ENCODE measurements around the gene GPS1. TPM values are rescaled to one million over a fixed set of nuclear protein-coding genes. Genes with fewer than 3 reads are reported as not detected.

Gene GPS1
- total and polyA plus RNA-seq, 11 donors = 76.7 to 151 (median 85.0) TPM

- Histone ChIP-seq H3K27ac (peak overlapping the region in 3 of 12 donors; percentile 50 to 92 (median 54)), H3K4me3 (peak overlapping the region in 1 of 12 donors; percentile 54), H3K27me3 (no peaks in the 10 kb centered on the region), H3K4me1 (peaks cover 0 to 40% (median 20%) of the 10 kb centered on the region in 12 donors), H3K9me3 (no peaks in the 10 kb centered on the region), H3K36me3 (no peaks in the 10 kb centered on the region)
- WGBS, 4 donors = 88 to 94% (median 91%) methylated on average over 11 to 13 of the region's 13 CpGs
- intact Hi-C loops (cut with DNase I) = loop anchor here in 1 of 10 donors (10.0 kb wide), 1 partner anchor 71 kb away; the partner anchor contains the start of genes DCXR and RAC3
- peak in 1 of 5 donors; percentile 64 for DNase-seq
- TF ChIP-seq CTCF (IDR thresholded peaks at IDR 0.05) = no peak
- TF ChIP-seq POLR2A (IDR thresholded peaks at IDR 0.05) = no peak
- no peak for ATAC-seq
Measured at GRCh38 chr17:82105417-82105881, 53.8 kb downstream of the GPS1 start.

- intact Hi-C loops (cut with DNase I) = loop anchor here in 1 of 10 donors (10.0 kb wide), 1 partner anchor 71 kb away; the partner anchor contains the start of genes DCXR and RAC3
- DNase-seq (peak in 2 of 5 donors; percentile 67 to 77), ATAC-seq (peak; percentile 12 to 51 (median 49))
- Histone ChIP-seq H3K4me3 (peak overlapping the region in 8 of 12 donors; percentile 14 to 54 (median 24)), H3K36me3 (no peaks in the 10 kb centered on the region), H3K27me3 (no peaks in the 10 kb centered on the region), H3K27ac (peak overlapping the region; percentile 6 to 92 (median 52)), H3K9me3 (no peaks in the 10 kb centered on the region), H3K4me1 (peaks cover 0 to 37% (median 20%) of the 10 kb centered on the region in 12 donors)
- no peak for TF ChIP-seq POLR2A (IDR thresholded peaks at IDR 0.05)
- TF ChIP-seq CTCF (IDR thresholded peaks at IDR 0.05) = peak in 2 of 12 donors; percentile 10 to 27
- WGBS, 4 donors = 39 to 48% (median 46%) methylated on average over 18 to 24 of the region's 24 CpGs
Measured at GRCh38 chr17:82105882-82106687, 54.4 kb downstream of the GPS1 start.

GRCh38 chr17:82106688-82107305 lies 55.1 kb downstream of the GPS1 start:
- 37 to 57% (median 52%) methylated on average over 4 to 9 of the region's 9 CpGs for WGBS, 4 donors
- H3K4me1 ChIP-seq = peaks cover 0 to 30% (median 20%) of the 10 kb centered on the region in 12 donors
- DNase-seq (peak in 1 of 5 donors; percentile 57), ATAC-seq (no peak)
- no peaks in the 10 kb centered on the region for H3K36me3 ChIP-seq
- TF ChIP-seq CTCF (IDR thresholded peaks at IDR 0.05) (no peak), POLR2A (IDR thresholded peaks at IDR 0.05) (no peak)
- H3K4me3 ChIP-seq = peak overlapping the region in 8 of 12 donors; percentile 14 to 54 (median 24)
- H3K27ac ChIP-seq = peak overlapping the region; percentile 6 to 92 (median 52)
- H3K9me3 ChIP-seq = no peaks in the 10 kb centered on the region
- intact Hi-C loops (cut with DNase I) = loop anchor here in 1 of 10 donors (10.0 kb wide), 1 partner anchor 72 kb away; the partner anchor contains the start of genes DCXR and RAC3
- no peaks in the 10 kb centered on the region for H3K27me3 ChIP-seq

Other genes with a start within 250 kb of the GPS1 start
- gene GCGR, start 247.7 kb upstream of the GPS1 start, total RNA-seq = not detected
- not detected for gene GCGR, start 247.7 kb upstream of the GPS1 start, polyA plus RNA-seq
- 100 to 1,000 TPM in 5 of 9 donors, 10 to 100 TPM in 4; 74.8 to 134 (median 102) TPM for gene MCRIP1, start 218.6 kb upstream of the GPS1 start, total RNA-seq
- 100 to 1,000 TPM; 159 to 266 TPM for gene MCRIP1, start 218.6 kb upstream of the GPS1 start, polyA plus RNA-seq
- not detected for gene PPP1R27, start 216.8 kb upstream of the GPS1 start, total RNA-seq
- not detected for gene PPP1R27, start 216.8 kb upstream of the GPS1 start, polyA plus RNA-seq
- gene P4HB, start 191.4 kb upstream of the GPS1 start, total RNA-seq = 100 to 1,000 TPM; 280 to 763 (median 374) TPM
- gene P4HB, start 191.4 kb upstream of the GPS1 start, polyA plus RNA-seq = 100 to 1,000 TPM; 246 to 584 TPM
- gene ARHGDIA, start 180.6 kb upstream of the GPS1 start, total RNA-seq = 100 to 1,000 TPM in 6 of 9 donors, 10 to 100 TPM in 3; 81.4 to 268 (median 152) TPM
- 100 to 1,000 TPM in 1 of 2 donors, 10 to 100 TPM in 1; 81.7 to 296 TPM for gene ARHGDIA, start 180.6 kb upstream of the GPS1 start, polyA plus RNA-seq
- gene ALYREF, start 160.3 kb upstream of the GPS1 start, total RNA-seq = 10 to 100 TPM; 25.1 to 39.9 (median 32.4) TPM
- 10 to 100 TPM in 1 of 2 donors, 1 to 10 TPM in 1; 9.8 to 50.5 TPM for gene ALYREF, start 160.3 kb upstream of the GPS1 start, polyA plus RNA-seq
- 100 to 1,000 TPM; 118 to 255 (median 143) TPM for gene ANAPC11, start 160.2 kb upstream of the GPS1 start, total RNA-seq
- 100 to 1,000 TPM; 283 to 329 TPM for gene ANAPC11, start 160.2 kb upstream of the GPS1 start, polyA plus RNA-seq
- 1 to 10 TPM in 1 of 9 donors, under 1 TPM in 7, not detected in 1; 0.13 to 1.2 (median 0.50) TPM for gene NPB, start 149.7 kb upstream of the GPS1 start, total RNA-seq
- under 1 TPM; 0.29 to 0.61 TPM for gene NPB, start 149.7 kb upstream of the GPS1 start, polyA plus RNA-seq
- gene PCYT2, start 140.5 kb upstream of the GPS1 start, total RNA-seq = 10 to 100 TPM; 28.8 to 85.5 (median 46.2) TPM
- 10 to 100 TPM; 60.4 to 64.0 TPM for gene PCYT2, start 140.5 kb upstream of the GPS1 start, polyA plus RNA-seq
- gene SIRT7, start 133.7 kb upstream of the GPS1 start, total RNA-seq = 10 to 100 TPM in 2 of 9 donors, 1 to 10 TPM in 7; 3.6 to 13.2 (median 6.6) TPM
- gene SIRT7, start 133.7 kb upstream of the GPS1 start, polyA plus RNA-seq = 10 to 100 TPM in 1 of 2 donors, 1 to 10 TPM in 1; 7.1 to 12.0 TPM
- gene MAFG, start 124.2 kb upstream of the GPS1 start, total RNA-seq = 10 to 100 TPM; 14.3 to 30.5 (median 18.0) TPM
- gene MAFG, start 124.2 kb upstream of the GPS1 start, polyA plus RNA-seq = 10 to 100 TPM; 10.2 to 23.6 TPM
- 10 to 100 TPM in 2 of 9 donors, 1 to 10 TPM in 7; 1.8 to 12.2 (median 5.4) TPM for gene PYCR1, start 114.6 kb upstream of the GPS1 start, total RNA-seq
- gene PYCR1, start 114.6 kb upstream of the GPS1 start, polyA plus RNA-seq = 10 to 100 TPM in 1 of 2 donors, 1 to 10 TPM in 1; 3.4 to 30.7 TPM
- gene MYADML2, start 104.7 kb upstream of the GPS1 start, total RNA-seq = 10 to 100 TPM in 1 of 9 donors, 1 to 10 TPM in 7, under 1 TPM in 1; 0.31 to 11.2 (median 3.9) TPM
- gene MYADML2, start 104.7 kb upstream of the GPS1 start, polyA plus RNA-seq = 1 to 10 TPM in 1 of 2 donors, under 1 TPM in 1; 0.19 to 7.4 TPM
- 1 to 10 TPM in 2 of 9 donors, under 1 TPM in 4, not detected in 3; 0.25 to 1.6 (median 0.54) TPM for gene NOTUM, start 90.7 kb upstream of the GPS1 start, total RNA-seq
- gene NOTUM, start 90.7 kb upstream of the GPS1 start, polyA plus RNA-seq = under 1 TPM; 0.53 to 0.80 TPM
- gene ASPSCR1, start 74.3 kb upstream of the GPS1 start, total RNA-seq = 10 to 100 TPM; 15.1 to 27.8 (median 22.5) TPM
- gene ASPSCR1, start 74.3 kb upstream of the GPS1 start, polyA plus RNA-seq = 10 to 100 TPM; 39.2 to 43.6 TPM
- 10 to 100 TPM; 16.8 to 62.0 (median 23.8) TPM for gene CENPX, start 29.0 kb upstream of the GPS1 start, total RNA-seq
- gene CENPX, start 29.0 kb upstream of the GPS1 start, polyA plus RNA-seq = 100 to 1,000 TPM in 1 of 2 donors, 10 to 100 TPM in 1; 37.3 to 126 TPM
- 1 to 10 TPM; 2.9 to 7.5 (median 5.6) TPM for gene LRRC45, start 28.6 kb upstream of the GPS1 start, total RNA-seq
- 1 to 10 TPM; 5.1 to 8.6 TPM for gene LRRC45, start 28.6 kb upstream of the GPS1 start, polyA plus RNA-seq
- gene RAC3, start 20.2 kb upstream of the GPS1 start, total RNA-seq = 1 to 10 TPM in 7 of 9 donors, under 1 TPM in 2; 0.76 to 2.6 (median 1.5) TPM
- gene RAC3, start 20.2 kb upstream of the GPS1 start, polyA plus RNA-seq = 1 to 10 TPM; 1.2 to 2.0 TPM
- gene DCXR, start 14.2 kb upstream of the GPS1 start, total RNA-seq = 100 to 1,000 TPM; 139 to 312 (median 185) TPM
- 100 to 1,000 TPM; 243 to 246 TPM for gene DCXR, start 14.2 kb upstream of the GPS1 start, polyA plus RNA-seq
- gene RFNG, start 87 bp upstream of the GPS1 start, total RNA-seq = 10 to 100 TPM; 16.4 to 30.6 (median 20.4) TPM
- 10 to 100 TPM; 24.0 to 25.8 TPM for gene RFNG, start 87 bp upstream of the GPS1 start, polyA plus RNA-seq
- gene DUS1L, start 13.9 kb downstream of the GPS1 start, total RNA-seq = 10 to 100 TPM; 41.5 to 84.7 (median 59.4) TPM
- 100 to 1,000 TPM in 1 of 2 donors, 10 to 100 TPM in 1; 79.7 to 113 TPM for gene DUS1L, start 13.9 kb downstream of the GPS1 start, polyA plus RNA-seq
- 100 to 1,000 TPM in 1 of 9 donors, 10 to 100 TPM in 7, 1 to 10 TPM in 1; 6.9 to 103 (median 18.9) TPM for gene FASN, start 46.3 kb downstream of the GPS1 start, total RNA-seq
- 10 to 100 TPM; 17.5 to 47.5 TPM for gene FASN, start 46.3 kb downstream of the GPS1 start, polyA plus RNA-seq
- 10 to 100 TPM in 5 of 9 donors, 1 to 10 TPM in 4; 4.3 to 17.6 (median 10.7) TPM for gene CCDC57, start 160.9 kb downstream of the GPS1 start, total RNA-seq
- gene CCDC57, start 160.9 kb downstream of the GPS1 start, polyA plus RNA-seq = 1 to 10 TPM; 8.7 to 9.5 TPM
- gene SLC16A3, start 177.1 kb downstream of the GPS1 start, total RNA-seq = 10 to 100 TPM in 5 of 9 donors, 1 to 10 TPM in 4; 6.5 to 56.0 (median 12.9) TPM
- 10 to 100 TPM in 1 of 2 donors, 1 to 10 TPM in 1; 8.3 to 33.9 TPM for gene SLC16A3, start 177.1 kb downstream of the GPS1 start, polyA plus RNA-seq
- 10 to 100 TPM; 38.4 to 83.9 (median 66.1) TPM for gene CSNK1D, start 221.8 kb downstream of the GPS1 start, total RNA-seq
- 10 to 100 TPM; 47.5 to 88.1 TPM for gene CSNK1D, start 221.8 kb downstream of the GPS1 start, polyA plus RNA-seq